Measurements from ENCODE around the gene LSM4. TPM values are rescaled to one million over a fixed set of nuclear protein-coding genes. Genes with fewer than 3 reads are reported as not detected.
A peak's percentile ranks its signal among the peaks of the same experiment; 100 is the strongest.

LSM4 gene
- total RNA-seq, 4 donors from 2014 or later, result 122 to 294 (median 193) TPM

DNA sequence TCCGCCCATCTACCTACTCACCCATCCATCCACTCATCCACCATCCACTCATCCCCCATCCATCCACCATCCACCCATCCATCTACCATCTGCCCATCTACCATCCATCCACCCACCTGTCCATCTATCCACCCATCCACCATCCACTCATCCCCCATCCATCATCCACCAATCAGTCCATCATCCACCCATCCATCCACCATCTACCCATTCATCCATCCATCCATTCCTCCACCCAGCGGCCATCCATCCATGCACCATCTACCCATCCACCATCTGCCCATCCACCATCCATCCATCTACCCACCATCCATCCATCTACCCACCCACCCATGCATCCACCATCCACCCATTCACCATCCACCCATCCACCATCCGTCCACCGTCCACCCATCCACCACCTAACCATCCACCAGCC lies 27.8 kb downstream of the LSM4 start:
- Histone ChIP-seq H3K36me3 (no peaks in the 10 kb centered on the region), H3K27me3 (no peaks in the 10 kb centered on the region), H3K27ac (no peak overlapping the region), H3K4me1 (peaks cover 5 to 9% of the 10 kb centered on the region in 2 donors), H3K4me3 (no peak overlapping the region), H3K9me3 (no peaks in the 10 kb centered on the region)
- ATAC-seq (no peak), DNase-seq (no peak)
- intact Hi-C loops (cut with DNase I; ENCODE audit: low total_unique reads) (no loop called here), in situ Hi-C loops (cut with MboI; ENCODE audit: low sequenced_read_pairs in 4 of 4) (no loop called here)
- TF ChIP-seq, protein P1, sequence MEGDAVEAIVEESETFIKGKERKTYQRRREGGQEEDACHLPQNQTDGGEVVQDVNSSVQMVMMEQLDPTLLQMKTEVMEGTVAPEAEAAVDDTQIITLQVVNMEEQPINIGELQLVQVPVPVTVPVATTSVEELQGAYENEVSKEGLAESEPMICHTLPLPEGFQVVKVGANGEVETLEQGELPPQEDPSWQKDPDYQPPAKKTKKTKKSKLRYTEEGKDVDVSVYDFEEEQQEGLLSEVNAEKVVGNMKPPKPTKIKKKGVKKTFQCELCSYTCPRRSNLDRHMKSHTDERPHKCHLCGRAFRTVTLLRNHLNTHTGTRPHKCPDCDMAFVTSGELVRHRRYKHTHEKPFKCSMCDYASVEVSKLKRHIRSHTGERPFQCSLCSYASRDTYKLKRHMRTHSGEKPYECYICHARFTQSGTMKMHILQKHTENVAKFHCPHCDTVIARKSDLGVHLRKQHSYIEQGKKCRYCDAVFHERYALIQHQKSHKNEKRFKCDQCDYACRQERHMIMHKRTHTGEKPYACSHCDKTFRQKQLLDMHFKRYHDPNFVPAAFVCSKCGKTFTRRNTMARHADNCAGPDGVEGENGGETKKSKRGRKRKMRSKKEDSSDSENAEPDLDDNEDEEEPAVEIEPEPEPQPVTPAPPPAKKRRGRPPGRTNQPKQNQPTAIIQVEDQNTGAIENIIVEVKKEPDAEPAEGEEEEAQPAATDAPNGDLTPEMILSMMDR (IDR thresholded peaks at IDR 0.05 in 4 of 5, conservative IDR thresholded peaks at IDR 0.05 in 1 of 5), result no peak
- TF ChIP-seq POLR2A (IDR thresholded peaks at IDR 0.05), result no peak

DNA sequence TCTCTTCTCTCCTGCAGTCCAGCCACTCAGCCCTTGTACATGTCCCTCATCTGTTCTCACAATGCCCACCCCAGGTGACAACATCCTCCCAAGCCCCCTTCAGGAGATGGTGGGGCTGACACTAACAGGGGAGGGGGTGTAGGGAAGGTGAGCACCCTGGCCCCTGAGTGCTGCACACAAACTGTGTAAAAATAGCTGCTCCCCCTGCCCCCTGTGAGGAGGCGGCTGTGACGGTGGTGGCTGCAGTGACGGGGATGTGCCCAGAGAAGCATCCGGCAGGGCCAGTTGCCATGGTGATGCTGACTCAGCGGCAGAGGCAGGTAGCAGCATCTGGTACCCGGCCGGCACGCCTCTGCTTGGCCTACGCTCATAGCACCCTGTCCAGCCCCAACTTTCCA lies 28.4 kb downstream of the LSM4 start:
- intact Hi-C loops (cut with DNase I; ENCODE audit: low total_unique reads), result no loop called here

DNA sequence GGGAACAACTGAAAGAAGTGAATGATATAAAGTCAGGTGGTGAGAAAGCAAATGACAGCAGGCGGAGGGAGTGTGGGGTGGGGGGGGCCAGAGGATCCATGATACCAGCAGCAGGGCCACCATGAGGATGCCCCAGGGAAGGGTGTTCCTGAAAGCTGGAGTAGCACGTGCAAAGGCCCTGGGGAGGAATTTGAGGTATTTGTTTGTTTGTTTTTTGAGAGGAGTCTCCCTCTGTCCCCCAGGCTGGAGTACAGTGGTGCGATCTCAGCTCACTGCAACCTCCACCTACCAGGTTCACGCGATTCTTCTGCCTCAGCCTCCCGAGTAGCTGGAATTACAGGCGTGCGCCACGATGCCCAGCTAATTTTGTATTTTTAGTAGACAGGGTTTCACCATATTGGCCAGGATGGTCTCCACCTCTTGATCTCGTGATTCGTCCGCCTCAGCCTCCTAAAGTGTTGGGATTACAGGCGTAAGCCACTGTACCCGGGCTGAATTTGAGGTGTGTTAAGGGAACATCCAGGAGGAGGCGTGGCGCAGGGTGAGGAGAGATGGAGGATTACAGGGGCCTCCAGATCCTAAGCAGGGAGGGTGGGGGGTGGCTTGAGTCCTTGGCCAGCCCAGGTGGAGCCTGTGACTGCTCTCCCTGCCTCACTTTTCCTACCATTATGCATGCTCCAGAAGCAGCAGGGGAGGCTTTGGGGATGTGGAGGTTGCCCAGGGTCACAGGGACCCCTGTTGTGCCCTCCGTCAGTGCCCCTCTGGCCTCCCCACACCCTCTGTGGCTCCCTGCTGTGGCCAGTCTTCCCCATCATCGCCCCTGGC lies 29.0 kb downstream of the LSM4 start:
- intact Hi-C loops (cut with DNase I; ENCODE audit: low total_unique reads), result no loop called here
- Histone ChIP-seq H3K27me3 (no peaks in the 10 kb centered on the region), H3K9me3 (no peaks in the 10 kb centered on the region), H3K27ac (peak overlapping the region; percentile 86 to 98 (median 93)), H3K36me3 (no peaks in the 10 kb centered on the region), H3K4me3 (no peak overlapping the region), H3K4me1 (peaks cover 5 to 9% of the 10 kb centered on the region in 2 donors)
- TF ChIP-seq POLR2A (IDR thresholded peaks at IDR 0.05), result no peak
- TF ChIP-seq, protein P1 (IDR thresholded peaks at IDR 0.05 in 4 of 5, conservative IDR thresholded peaks at IDR 0.05 in 1 of 5), result no peak
- in situ Hi-C loops (cut with MboI; ENCODE audit: low sequenced_read_pairs in 4 of 4), result no loop called here
- no peak for DNase-seq
- ATAC-seq, result no peak

More for the DNA sequence above, 28.4 kb downstream of the LSM4 start:
- ATAC-seq (no peak), DNase-seq (no peak)
- Histone ChIP-seq H3K27me3 (no peaks in the 10 kb centered on the region), H3K4me1 (peaks cover 5 to 9% of the 10 kb centered on the region in 2 donors), H3K9me3 (no peaks in the 10 kb centered on the region), H3K36me3 (no peaks in the 10 kb centered on the region), H3K27ac (peak overlapping the region in 3 of 4 donors; percentile 86 to 94 (median 92)), H3K4me3 (no peak overlapping the region)
- in situ Hi-C loops (cut with MboI; ENCODE audit: low sequenced_read_pairs in 4 of 4), result no loop called here
- TF ChIP-seq POLR2A (IDR thresholded peaks at IDR 0.05), result no peak

DNA sequence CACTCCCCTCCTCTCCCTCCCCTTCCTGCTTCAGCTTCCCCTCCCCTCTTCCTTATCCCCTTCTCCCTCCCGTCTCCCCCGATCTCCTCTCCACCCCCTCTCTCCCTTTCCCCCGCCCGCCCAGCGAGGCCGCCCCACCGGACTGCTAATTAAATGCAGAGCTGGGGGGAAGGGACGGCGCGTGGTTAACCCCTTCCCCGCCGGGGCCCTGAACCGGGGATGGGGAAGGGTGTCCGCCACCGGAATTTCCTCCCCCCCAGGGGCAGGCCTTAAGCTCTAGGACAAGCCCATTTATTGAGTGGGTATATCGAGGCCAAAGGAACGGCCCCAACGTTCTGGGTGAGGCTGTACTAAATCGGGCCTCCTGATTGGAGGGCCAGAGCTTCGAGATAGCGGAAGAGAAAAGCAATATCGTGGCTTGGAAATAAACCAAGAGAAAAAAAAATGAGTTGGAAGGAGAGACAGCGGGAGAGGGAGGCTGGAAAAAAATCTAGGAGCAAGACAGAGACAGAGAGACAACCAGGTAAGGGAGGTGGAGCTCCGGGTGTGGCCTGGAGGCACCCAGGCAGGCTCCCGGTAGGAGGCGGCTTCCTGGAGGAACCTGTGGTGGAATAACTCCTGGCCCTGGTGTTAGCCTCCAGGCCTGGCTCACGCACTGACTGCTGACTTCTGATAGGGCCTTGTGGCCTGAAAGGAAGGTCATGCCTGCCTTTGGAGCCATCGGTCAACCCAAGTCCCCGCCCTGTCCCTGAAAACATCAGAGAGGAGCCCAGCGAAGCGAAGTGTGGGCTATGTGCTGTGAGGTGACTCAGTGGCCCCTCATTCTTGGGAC lies 29.9 kb downstream of the LSM4 start:
- Histone ChIP-seq H3K4me1 (peaks cover 5 to 9% of the 10 kb centered on the region in 2 donors), H3K4me3 (peak overlapping the region; percentile 67 to 88 (median 74)), H3K27ac (peak overlapping the region; percentile 86 to 98 (median 93)), H3K9me3 (no peaks in the 10 kb centered on the region), H3K36me3 (no peaks in the 10 kb centered on the region), H3K27me3 (no peaks in the 10 kb centered on the region)
- ATAC-seq (peak; percentile 42 to 49), DNase-seq (peak; percentile 68 to 81)
- intact Hi-C loops (cut with DNase I; ENCODE audit: low total_unique reads), result loop anchor here (1.0 kb wide), 1 partner anchor 11 kb away; no protein-coding TSS in a partner anchor
- TF ChIP-seq, protein P1 (IDR thresholded peaks at IDR 0.05 in 4 of 5, conservative IDR thresholded peaks at IDR 0.05 in 1 of 5), result no peak
- peak; percentile 39 to 44 for TF ChIP-seq POLR2A (IDR thresholded peaks at IDR 0.05)
- in situ Hi-C loops (cut with MboI; ENCODE audit: low sequenced_read_pairs in 4 of 4), result no loop called here

DNA sequence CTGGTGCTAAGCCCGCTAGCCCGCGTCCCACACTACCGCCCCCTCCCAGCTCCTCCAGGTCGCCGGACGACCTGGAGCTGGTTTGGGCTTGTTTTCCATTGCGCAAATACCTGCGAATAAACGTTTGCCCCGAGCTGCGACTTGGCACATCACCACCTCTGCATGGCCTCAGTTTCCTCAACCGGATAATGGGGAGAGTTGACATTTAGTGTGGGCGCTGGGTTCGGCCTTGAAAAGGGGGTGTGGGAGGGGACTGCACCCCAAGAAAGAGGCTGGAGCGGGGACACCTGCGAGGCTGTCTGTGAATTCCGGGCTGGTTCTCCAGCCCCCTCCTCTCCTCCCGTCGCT lies 30.4 kb downstream of the LSM4 start:
- H3K27me3 ChIP-seq, result no peaks in the 10 kb centered on the region
- no peak for TF ChIP-seq POLR2A (IDR thresholded peaks at IDR 0.05)
- TF ChIP-seq, protein P1 (IDR thresholded peaks at IDR 0.05 in 4 of 5, conservative IDR thresholded peaks at IDR 0.05 in 1 of 5), result no peak
- H3K4me3 ChIP-seq, result peak overlapping the region; percentile 67 to 88 (median 74)
- H3K36me3 ChIP-seq, result no peaks in the 10 kb centered on the region
- DNase-seq (no peak), ATAC-seq (peak in 1 of 2 donors; percentile 26)
- H3K9me3 ChIP-seq, result no peaks in the 10 kb centered on the region
- H3K27ac ChIP-seq, result peak overlapping the region; percentile 86 to 98 (median 93)
- H3K4me1 ChIP-seq, result peaks cover 5 to 9% of the 10 kb centered on the region in 2 donors
- intact Hi-C loops (cut with DNase I; ENCODE audit: low total_unique reads) (loop anchor here (1.0 kb wide), 1 partner anchor 10 kb away; no protein-coding TSS in a partner anchor), in situ Hi-C loops (cut with MboI; ENCODE audit: low sequenced_read_pairs in 4 of 4) (no loop called here)

Measured in gastrocnemius medialis (tissue), 4 donors.